HUES6 (cell line): Measurements from ENCODE around the gene PNRC1.

Experiments
- H3K27ac ChIP-seq: 2 replicates; pipeline ENCODE4 v1.7.0; 2013; ENCODE audit warnings: low read depth, mild to moderate bottlenecking, low read length, inconsistent platforms
- H3K27me3 ChIP-seq: 2 replicates; pipeline ENCODE4 v1.6.1; 2013; ENCODE audit warnings: low read length; ENCODE audit not compliant: control insufficient read depth, insufficient read depth
- H3K36me3 ChIP-seq: 2 replicates; pipeline ENCODE4 v1.6.1; 2013; ENCODE audit warnings: low read length; ENCODE audit not compliant: control insufficient read depth, insufficient read depth
- H3K4me1 ChIP-seq: 2 replicates; pipeline ENCODE4 v1.6.1; 2013; ENCODE audit warnings: low read length; ENCODE audit not compliant: control insufficient read depth, insufficient read depth
- H3K4me3 ChIP-seq: 2 replicates; pipeline ENCODE4 v1.5.1; 2013; ENCODE audit warnings: low read depth, low read length
- H3K9ac ChIP-seq: one replicate; pipeline ENCODE4 v1.6.1; 2013; ENCODE audit warnings: mild to moderate bottlenecking, low read length
- H3K9me3 ChIP-seq: 2 replicates; pipeline ENCODE4 v1.6.1; 2013; ENCODE audit warnings: low read depth, low read length; ENCODE audit not compliant: control insufficient read depth, insufficient read depth

The PNRC1 gene

DNA sequence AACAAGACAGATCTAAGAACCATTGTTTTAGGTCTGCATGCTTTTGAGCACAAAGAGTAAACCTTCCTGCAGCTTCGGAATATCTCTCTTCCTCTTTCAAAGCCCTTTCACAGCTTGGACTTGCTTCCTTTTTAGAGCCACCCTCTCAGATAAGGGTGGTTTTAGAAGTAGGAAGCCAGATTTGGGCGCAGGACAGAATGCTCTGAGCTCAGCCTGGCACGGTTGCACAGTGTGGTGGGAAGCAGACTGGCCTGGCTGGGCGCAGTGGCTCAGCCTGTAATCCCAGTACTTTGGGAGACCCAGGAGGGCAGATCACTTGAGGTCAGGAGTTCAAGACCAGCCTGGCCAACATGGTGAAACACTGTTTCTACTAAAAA, 35.6 kb upstream of the PNRC1 start:
- H3K4me3 ChIP-seq: no peak overlapping the region
- H3K9ac ChIP-seq: no peak overlapping the region
- no peak overlapping the region for H3K27ac ChIP-seq
- H3K4me1 ChIP-seq: peaks cover 13% of the 10 kb centered on the region; the same call in 1 of the 2 replicates
- no peaks in the 10 kb centered on the region for H3K36me3 ChIP-seq
- no peaks in the 10 kb centered on the region for H3K9me3 ChIP-seq
- peaks cover 8% of the 10 kb centered on the region; the same call in 1 of the 2 replicates for H3K27me3 ChIP-seq

DNA sequence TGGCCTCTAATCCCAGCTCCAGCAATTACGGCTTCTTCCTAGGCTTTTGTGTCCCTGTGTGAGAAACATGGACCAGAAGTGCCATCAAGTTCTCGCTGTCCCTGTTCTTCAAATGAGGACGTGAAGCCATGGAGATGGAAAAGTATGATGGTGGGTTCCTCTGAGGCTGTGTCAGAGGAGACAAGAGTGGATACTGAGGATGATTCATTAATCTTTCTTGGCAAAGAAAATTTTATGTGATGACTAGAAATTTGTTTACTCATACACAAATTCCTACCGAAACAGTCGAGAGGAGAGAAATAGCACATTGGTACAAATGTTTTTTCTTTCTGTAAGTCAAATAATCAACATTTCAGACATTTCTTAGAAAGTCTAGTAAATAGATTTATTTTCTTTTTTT, 35.0 kb upstream of the PNRC1 start:
- no peaks in the 10 kb centered on the region for H3K9me3 ChIP-seq
- no peak overlapping the region for H3K27ac ChIP-seq
- H3K9ac ChIP-seq: no peak overlapping the region

DNA sequence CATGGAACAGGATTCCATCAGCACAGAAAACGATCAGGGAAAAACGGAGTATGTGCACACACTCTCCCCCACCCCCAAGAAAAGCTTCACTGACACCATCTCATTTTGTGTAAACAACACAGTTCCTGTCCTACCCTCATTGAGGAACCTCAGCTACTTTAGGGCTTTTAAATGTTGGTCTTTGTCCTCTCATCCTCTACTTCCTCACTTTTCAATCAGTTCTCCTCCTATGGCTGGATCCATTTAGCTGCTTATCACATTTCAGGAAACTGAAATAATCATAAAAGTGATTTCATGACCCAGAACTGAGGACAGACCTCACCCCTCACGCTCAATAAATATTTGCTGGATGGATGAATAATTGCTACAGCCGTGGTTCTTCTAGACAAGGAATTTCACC, 33.1 kb upstream of the PNRC1 start:
- Histone ChIP-seq H3K27ac (no peak overlapping the region), H3K9ac (no peak overlapping the region), H3K4me1 (peaks cover 13% of the 10 kb centered on the region; the same call in 1 of the 2 replicates), H3K36me3 (no peaks in the 10 kb centered on the region), H3K27me3 (peaks cover 8% of the 10 kb centered on the region; the same call in 1 of the 2 replicates), H3K9me3 (no peaks in the 10 kb centered on the region), H3K4me3 (no peak overlapping the region)

More for the DNA sequence above, 35.0 kb upstream of the PNRC1 start:
- H3K4me1 ChIP-seq: peaks cover 13% of the 10 kb centered on the region; the same call in 1 of the 2 replicates
- H3K4me3 ChIP-seq: no peak overlapping the region
- H3K36me3 ChIP-seq: no peaks in the 10 kb centered on the region
- peaks cover 8% of the 10 kb centered on the region; the same call in 1 of the 2 replicates for H3K27me3 ChIP-seq

DNA sequence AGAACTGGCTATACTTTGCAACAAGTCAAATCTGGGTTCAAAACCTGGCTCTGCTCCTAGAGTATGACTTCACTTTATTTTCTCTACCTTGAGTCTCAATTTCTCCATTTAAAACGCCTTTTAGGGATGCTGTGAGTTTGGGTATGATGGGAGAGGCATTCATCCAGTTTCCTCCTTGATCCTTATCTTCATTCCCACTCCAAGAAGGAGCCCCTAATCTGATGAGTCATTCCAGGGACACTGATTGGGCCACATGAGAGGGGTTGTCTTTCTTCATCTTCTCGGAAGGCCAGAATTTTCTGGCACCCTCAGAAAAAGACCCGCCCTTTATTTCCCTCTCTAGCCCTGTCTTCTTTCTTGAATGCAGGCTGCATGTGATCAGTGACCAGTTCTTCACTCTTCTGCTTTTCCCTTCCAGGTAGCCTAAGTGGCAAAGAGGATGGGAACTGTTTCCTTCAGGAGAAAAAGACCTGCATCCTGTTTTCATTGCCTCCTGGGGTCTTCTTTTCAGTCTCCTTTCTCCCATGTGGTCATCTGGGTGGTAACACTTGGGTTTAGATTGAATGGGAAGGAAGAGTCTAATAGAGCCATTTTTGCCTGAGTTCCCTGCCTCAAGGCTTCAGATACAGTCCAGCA, 32.1 kb upstream of the PNRC1 start:
- H3K36me3 ChIP-seq: no peaks in the 10 kb centered on the region
- H3K27ac ChIP-seq: no peak overlapping the region
- no peak overlapping the region for H3K4me3 ChIP-seq
- peaks cover 13% of the 10 kb centered on the region; the same call in 1 of the 2 replicates for H3K4me1 ChIP-seq
- peaks cover 8% of the 10 kb centered on the region; the same call in 1 of the 2 replicates for H3K27me3 ChIP-seq
- no peaks in the 10 kb centered on the region for H3K9me3 ChIP-seq
- no peak overlapping the region for H3K9ac ChIP-seq

DNA sequence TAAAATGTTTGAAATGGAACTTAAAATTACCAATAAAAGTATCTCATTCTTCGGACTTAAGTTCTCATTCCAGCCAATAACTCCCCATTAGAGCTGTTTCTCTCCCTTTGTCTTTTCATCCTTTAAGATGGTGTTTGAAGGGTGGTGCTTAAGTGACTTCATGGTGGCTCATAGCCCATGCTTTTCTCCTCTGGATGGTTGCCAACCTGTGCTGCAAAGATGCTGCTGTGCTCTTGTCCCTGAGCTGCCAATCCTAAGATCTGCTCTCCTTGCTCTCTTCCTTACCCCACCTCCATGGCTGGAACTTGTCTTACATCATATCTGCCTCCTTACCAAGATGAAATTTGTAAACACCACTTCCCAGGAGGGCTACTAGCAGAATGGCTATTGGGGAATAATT, 31.6 kb upstream of the PNRC1 start:
- H3K4me3 ChIP-seq: no peak overlapping the region
- H3K9me3 ChIP-seq: no peaks in the 10 kb centered on the region
- no peaks in the 10 kb centered on the region for H3K36me3 ChIP-seq
- H3K27me3 ChIP-seq: peaks cover 8% of the 10 kb centered on the region; the same call in 1 of the 2 replicates
- H3K4me1 ChIP-seq: peaks cover 13% of the 10 kb centered on the region; the same call in 1 of the 2 replicates
- H3K27ac ChIP-seq: no peak overlapping the region
- H3K9ac ChIP-seq: no peak overlapping the region

DNA sequence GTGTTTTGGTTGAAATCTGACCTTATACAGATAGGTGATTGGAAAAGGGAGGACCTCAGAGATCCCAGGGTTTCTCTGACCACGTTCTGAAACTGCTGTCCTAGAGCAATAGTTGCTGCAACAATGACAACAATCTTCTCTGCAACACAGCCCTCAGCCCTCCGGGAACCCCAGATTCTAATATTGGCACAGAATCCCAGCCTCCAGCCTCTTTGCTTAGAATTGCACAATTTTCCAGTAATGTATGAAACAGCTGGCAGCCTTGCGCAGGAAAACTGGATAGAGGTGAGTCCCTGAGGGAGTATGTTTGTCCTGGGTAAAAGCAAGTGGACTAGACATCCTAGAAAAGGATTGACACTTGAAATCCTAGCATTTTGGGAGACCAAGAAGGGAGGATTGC, 30.4 kb upstream of the PNRC1 start:
- H3K4me1 ChIP-seq: peaks cover 10% of the 10 kb centered on the region; the same call in 1 of the 2 replicates
- no peak overlapping the region for H3K9ac ChIP-seq
- no peak overlapping the region for H3K27ac ChIP-seq
- H3K27me3 ChIP-seq: peaks cover 8% of the 10 kb centered on the region; the same call in 1 of the 2 replicates
- no peak overlapping the region for H3K4me3 ChIP-seq
- no peaks in the 10 kb centered on the region for H3K36me3 ChIP-seq
- H3K9me3 ChIP-seq: no peaks in the 10 kb centered on the region

DNA sequence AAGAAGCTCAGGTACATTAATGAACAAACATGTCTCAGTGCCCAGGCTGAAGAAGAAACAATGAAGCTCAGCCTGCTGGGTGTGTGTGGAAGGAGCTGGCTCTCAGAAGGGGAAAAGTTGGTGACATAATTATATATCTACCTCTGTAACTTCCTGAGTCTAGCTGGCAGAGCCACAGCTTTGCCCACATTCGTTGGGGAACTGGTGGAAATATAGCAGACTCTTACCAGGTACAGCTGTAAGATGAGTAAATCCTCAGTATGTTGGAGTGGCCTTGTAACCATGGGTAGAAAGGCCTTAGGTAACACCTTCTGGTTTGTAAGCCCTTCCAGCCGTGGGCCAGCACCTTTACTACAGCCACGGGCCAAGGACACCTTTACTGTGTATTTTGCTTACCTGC, 29.9 kb upstream of the PNRC1 start:
- Histone ChIP-seq H3K9me3 (no peaks in the 10 kb centered on the region), H3K36me3 (no peaks in the 10 kb centered on the region), H3K4me1 (peaks cover 10% of the 10 kb centered on the region; the same call in 1 of the 2 replicates), H3K4me3 (no peak overlapping the region), H3K27me3 (peaks cover 8% of the 10 kb centered on the region; the same call in 1 of the 2 replicates), H3K27ac (no peak overlapping the region), H3K9ac (no peak overlapping the region)

DNA sequence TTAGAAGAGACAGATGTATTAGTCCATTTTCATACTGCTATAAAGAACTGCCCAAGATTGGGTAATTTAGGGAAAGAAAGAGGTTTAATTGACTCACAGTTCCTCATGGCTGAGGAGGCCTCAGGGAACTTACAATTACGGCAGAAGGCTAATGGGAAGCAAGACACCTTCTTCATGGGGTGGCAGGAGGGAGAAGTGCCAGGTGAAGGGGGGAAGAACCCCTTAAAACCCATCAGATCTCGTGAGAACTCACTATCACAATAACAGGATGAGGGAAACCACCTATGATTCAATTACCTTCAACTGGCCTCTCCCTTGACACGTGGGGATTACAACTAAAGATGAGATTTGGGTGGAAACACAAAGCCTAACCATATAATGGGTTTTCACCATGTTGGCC, 28.9 kb upstream of the PNRC1 start:
- peaks cover 10% of the 10 kb centered on the region; the same call in 1 of the 2 replicates for H3K4me1 ChIP-seq
- no peak overlapping the region for H3K27ac ChIP-seq
- H3K4me3 ChIP-seq: no peak overlapping the region
- peaks cover 8% of the 10 kb centered on the region; the same call in 1 of the 2 replicates for H3K27me3 ChIP-seq
- H3K9me3 ChIP-seq: no peaks in the 10 kb centered on the region
- no peak overlapping the region for H3K9ac ChIP-seq
- no peaks in the 10 kb centered on the region for H3K36me3 ChIP-seq

DNA sequence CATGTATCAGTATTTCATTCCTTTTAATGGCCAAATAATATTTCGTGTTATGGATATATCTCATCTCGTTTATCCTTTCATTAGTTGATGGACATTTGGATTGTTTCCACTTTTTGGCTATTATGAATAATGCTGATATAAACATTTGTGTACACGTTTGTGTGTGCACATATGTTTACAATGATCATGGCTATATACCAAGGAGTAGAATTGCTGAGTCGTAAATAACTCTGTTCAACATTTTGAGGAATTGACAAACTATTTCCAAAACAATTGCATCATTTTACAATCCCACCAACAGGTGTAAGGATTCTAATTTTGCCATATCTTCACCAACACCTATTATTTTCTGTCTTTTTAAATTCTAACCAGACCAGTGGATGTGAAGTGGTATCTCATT, 26.3 kb upstream of the PNRC1 start:
- Histone ChIP-seq H3K27me3 (peaks cover 5% of the 10 kb centered on the region; the same call in 1 of the 2 replicates), H3K9ac (no peak overlapping the region), H3K9me3 (no peaks in the 10 kb centered on the region), H3K4me3 (no peak overlapping the region), H3K4me1 (peaks cover 9% of the 10 kb centered on the region; the same call in 1 of the 2 replicates), H3K36me3 (no peaks in the 10 kb centered on the region), H3K27ac (no peak overlapping the region)

DNA sequence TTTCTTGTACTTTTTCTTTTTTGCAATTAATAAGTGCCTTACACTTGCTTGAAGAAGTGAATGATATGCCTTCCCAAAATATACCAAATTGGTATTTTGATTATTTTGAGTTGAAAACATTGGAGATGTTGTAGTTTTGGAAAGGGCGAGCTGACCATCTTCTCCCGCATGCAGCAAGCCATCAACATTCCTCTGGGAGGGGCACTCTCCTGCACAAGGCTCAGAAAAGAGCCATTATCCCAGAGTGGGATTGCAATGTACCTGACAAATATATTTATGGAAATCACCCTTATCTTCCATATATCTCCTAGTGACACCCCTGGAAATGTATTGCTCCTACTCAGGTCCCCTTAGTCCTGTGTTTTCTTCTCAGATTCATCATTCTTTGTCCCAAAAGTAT, 22.8 kb upstream of the PNRC1 start:
- Histone ChIP-seq H3K27ac (no peak overlapping the region), H3K4me1 (peaks cover 9% of the 10 kb centered on the region; the same call in 1 of the 2 replicates), H3K9ac (no peak overlapping the region), H3K27me3 (no peaks in the 10 kb centered on the region), H3K9me3 (no peaks in the 10 kb centered on the region), H3K4me3 (no peak overlapping the region), H3K36me3 (no peaks in the 10 kb centered on the region)

DNA sequence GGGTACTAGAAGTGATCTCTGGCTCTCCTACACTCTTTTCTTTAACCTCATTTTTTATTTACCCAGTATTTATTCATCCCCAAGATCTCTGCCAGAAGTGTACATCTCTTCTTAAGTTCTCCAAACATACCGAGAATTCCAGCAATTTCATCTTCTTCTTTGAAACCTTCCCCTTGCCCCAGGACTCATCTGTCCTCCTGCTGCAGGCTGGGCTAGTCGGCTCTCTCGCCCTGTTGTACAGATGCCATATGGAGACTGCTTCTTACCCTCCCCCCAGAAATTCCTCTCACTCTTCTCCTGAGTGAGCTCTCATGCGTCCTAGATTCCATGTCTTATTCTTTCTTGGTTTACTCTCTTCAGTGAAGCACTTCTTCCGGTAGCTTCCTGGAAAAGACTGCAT, 21.9 kb upstream of the PNRC1 start:
- Histone ChIP-seq H3K4me1 (peaks cover 9% of the 10 kb centered on the region; the same call in 1 of the 2 replicates), H3K27ac (no peak overlapping the region), H3K9me3 (no peaks in the 10 kb centered on the region), H3K9ac (no peak overlapping the region), H3K36me3 (no peaks in the 10 kb centered on the region), H3K4me3 (no peak overlapping the region), H3K27me3 (no peaks in the 10 kb centered on the region)
